ENCODE measurements around the gene KLHL13.

The KLHL13 gene

DNA sequence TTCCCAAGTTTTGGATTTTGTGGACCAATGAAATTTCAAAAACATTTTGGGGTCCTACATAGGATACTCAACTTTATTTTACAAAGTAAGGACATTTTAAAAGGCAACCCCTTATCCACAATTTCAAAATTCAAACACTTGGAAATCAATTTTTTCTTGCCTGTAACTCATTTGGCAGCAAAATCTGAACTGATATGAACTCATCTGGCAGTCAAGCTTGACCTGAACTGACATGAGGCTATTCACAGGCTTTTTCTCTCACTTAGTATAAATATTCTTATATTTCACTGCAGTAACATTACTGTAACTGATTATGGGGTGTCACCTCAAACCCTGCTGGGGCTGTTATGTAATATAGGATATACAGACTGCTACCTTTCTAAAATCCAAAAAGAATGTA is 116.1 kb downstream of the KLHL13 start:
- TF ChIP-seq, protein P1, sequence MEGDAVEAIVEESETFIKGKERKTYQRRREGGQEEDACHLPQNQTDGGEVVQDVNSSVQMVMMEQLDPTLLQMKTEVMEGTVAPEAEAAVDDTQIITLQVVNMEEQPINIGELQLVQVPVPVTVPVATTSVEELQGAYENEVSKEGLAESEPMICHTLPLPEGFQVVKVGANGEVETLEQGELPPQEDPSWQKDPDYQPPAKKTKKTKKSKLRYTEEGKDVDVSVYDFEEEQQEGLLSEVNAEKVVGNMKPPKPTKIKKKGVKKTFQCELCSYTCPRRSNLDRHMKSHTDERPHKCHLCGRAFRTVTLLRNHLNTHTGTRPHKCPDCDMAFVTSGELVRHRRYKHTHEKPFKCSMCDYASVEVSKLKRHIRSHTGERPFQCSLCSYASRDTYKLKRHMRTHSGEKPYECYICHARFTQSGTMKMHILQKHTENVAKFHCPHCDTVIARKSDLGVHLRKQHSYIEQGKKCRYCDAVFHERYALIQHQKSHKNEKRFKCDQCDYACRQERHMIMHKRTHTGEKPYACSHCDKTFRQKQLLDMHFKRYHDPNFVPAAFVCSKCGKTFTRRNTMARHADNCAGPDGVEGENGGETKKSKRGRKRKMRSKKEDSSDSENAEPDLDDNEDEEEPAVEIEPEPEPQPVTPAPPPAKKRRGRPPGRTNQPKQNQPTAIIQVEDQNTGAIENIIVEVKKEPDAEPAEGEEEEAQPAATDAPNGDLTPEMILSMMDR (IDR thresholded peaks at IDR 0.05; ENCODE audit: extremely low read depth, missing control alignments): no peak
- DNase-seq (ENCODE audit: low spot score): no peak

DNA sequence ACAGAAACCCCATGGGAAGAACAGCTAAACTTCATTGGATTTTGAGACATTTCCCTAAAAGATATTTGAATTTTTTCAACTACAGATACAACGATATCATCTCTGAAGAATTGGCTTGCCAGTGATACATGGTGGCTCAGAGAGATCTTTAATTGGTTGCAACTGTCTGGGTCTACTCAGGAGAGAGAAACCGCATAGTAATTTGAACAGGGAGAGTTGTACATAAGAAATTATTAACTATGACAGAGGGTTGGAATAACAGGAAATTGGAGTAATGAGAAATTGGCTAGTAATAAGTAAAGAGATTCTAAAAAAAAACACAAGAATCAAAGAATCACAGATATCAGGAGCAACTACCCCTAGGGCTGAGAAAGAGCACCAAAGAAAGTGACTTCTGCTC is 118.4 kb downstream of the KLHL13 start:
- TF ChIP-seq, protein P1 (IDR thresholded peaks at IDR 0.05; ENCODE audit: extremely low read depth, missing control alignments): no peak
- DNase-seq (ENCODE audit: low spot score): no peak

GRCh38 chrX:117996918-117997480 is 119.6 kb downstream of the KLHL13 start:
- DNase-seq (ENCODE audit: low spot score): peak; percentile 1
- TF ChIP-seq, protein P1 (IDR thresholded peaks at IDR 0.05; ENCODE audit: extremely low read depth, missing control alignments): no peak

GRCh38 chrX:117996408-117996807 is 120.2 kb downstream of the KLHL13 start:
- TF ChIP-seq, protein P1 (IDR thresholded peaks at IDR 0.05; ENCODE audit: extremely low read depth, missing control alignments): no peak
- no peak for DNase-seq (ENCODE audit: low spot score)

DNA sequence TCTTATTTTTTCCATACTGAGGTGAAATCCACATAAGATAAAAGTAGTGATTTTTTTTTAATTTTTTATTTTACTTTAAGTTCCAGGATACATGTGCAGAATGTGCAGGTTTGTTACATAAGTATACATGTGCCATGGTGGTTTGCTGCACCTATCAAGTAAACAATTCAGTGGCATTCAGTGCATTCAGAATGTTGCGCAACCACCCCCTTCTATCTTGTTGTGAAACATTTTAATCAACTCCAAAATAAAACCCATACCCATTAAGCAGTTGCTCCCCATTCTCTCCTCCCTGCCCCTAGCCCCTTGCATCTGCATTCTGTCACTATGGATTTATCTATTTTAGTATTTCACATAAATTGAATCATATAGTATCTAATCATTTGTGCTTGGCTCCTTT is 121.2 kb downstream of the KLHL13 start:
- DNase-seq (ENCODE audit: low spot score): no peak
- TF ChIP-seq, protein P1 (IDR thresholded peaks at IDR 0.05; ENCODE audit: extremely low read depth, missing control alignments): no peak

GRCh38 chrX:117992192-117992723 is 124.4 kb downstream of the KLHL13 start:
- TF ChIP-seq, protein P1 (IDR thresholded peaks at IDR 0.05; ENCODE audit: extremely low read depth, missing control alignments): no peak
- DNase-seq (ENCODE audit: low spot score): no peak

- TF ChIP-seq, protein P1 (IDR thresholded peaks at IDR 0.05; ENCODE audit: extremely low read depth, missing control alignments): no peak
Observed at GRCh38 chrX:117990438-117990837, 126.2 kb downstream of the KLHL13 start.

More at GRCh38 chrX:117990438-117990837, 126.2 kb downstream of the KLHL13 start:
- no peak for DNase-seq (ENCODE audit: low spot score)

All from GM20000 (cell line).